HepG2 (cell line): ENCODE results near the gene ETNK1. TPM values are rescaled to one million over a fixed set of nuclear protein-coding genes. Genes with fewer than 3 reads are reported as not detected.
A peak's percentile ranks its signal among the peaks of the same experiment; 100 is the strongest.

ENCODE experiments used
- ATAC-seq: fragments of 200-7000 bp; cut with Tn5 transposase; 3 replicates; pipeline ENCODE4 v1.9.1; 2020; ENCODE audit warnings: mild to moderate bottlenecking, moderate library complexity
- BruUV-seq: library from RNA; stranded (reverse); fragments of 400-500 nt; replicated peaks from 2 replicates; lab custom pipeline; 2021; lab: Mats Ljungman, UMichigan
- CTCF ChIA-PET: fragments of 300-600 bp; formaldehyde crosslinking; extraction: SDS; loops from one replicate; lab custom pipeline; 2021; ENCODE audit warnings: low total read pairs, inconsistent platforms, low intra/inter-chr PET ratio; lab: Yijun Ruan, JAX
- POLR2A ChIA-PET: fragments of 350-600 bp; sonication (Branson Sonifier 250); formaldehyde crosslinking; loops from one replicate; lab custom pipeline; 2020; ENCODE audit warnings: antibody characterized with exemption, inconsistent platforms; lab: Yijun Ruan, JAX
- DNase-seq: peaks from one replicate; pipeline ENCODE4 v3.0.0-alpha.2; 2015; ENCODE audit warnings: low spot score
- FAIRE-seq: peaks from 3 replicates; lab custom pipeline; 2011; peaks lifted over from hg19 to GRCh38; lab: Jason Lieb, UNC
- H2AFZ ChIP-seq: one replicate; pipeline ENCODE4 v1.6.1; 2011; ENCODE audit warnings: low read length, inconsistent platforms
- H3K27ac ChIP-seq: fragments of 300-600 bp; 3 replicates; pipeline ENCODE4 v1.8.0; 2011; ENCODE audit warnings: mixed run types, mild to moderate bottlenecking, mixed read lengths, low read length, inconsistent platforms; ENCODE audit not compliant: insufficient read depth; ENCODE audit errors: extremely low read length
- H3K27me3 ChIP-seq, 2 experiments: fragments of 200-600 bp in 1 of 2; 2 replicates in 1 of 2; 3 replicates in 1 of 2; pipeline versions ENCODE4 v1.6.0 to v1.8.0; 2011; ENCODE audit warnings: low read length in 2 of 2, mild to moderate bottlenecking in 2 of 2, moderate library complexity in 2 of 2, inconsistent platforms in 1 of 2; ENCODE audit not compliant: insufficient read depth in 2 of 2, control insufficient read depth in 1 of 2
- H3K36me3 ChIP-seq, 2 experiments: fragments of 200-600 bp in 1 of 2; replicated peaks in 1 of 2; 2 replicates in 1 of 2; 3 replicates in 1 of 2; pipeline versions ENCODE4 v1.5.1 to v1.8.0; 2011; ENCODE audit warnings: low read length in 2 of 2, inconsistent platforms in 1 of 2; ENCODE audit not compliant: insufficient read depth in 2 of 2, control insufficient read depth in 1 of 2
- H3K4me1 ChIP-seq: 2 replicates; pipeline ENCODE4 v1.5.1; 2012; ENCODE audit warnings: low read length, inconsistent platforms; ENCODE audit not compliant: insufficient read depth
- H3K4me2 ChIP-seq: 2 replicates; pipeline ENCODE4 v1.6.0; 2011; ENCODE audit warnings: low read depth, low read length, inconsistent platforms
- H3K4me3 ChIP-seq, 3 experiments: fragments of 200-600 bp in 1 of 3; sonication (generic), shearing (Covaris generic) in 1 of 3; replicated peaks in 1 of 3; 2 replicates each; pipeline ENCODE4 v1.5.1; 2011 to 2016; ENCODE audit warnings: low read length in 3 of 3, inconsistent platforms in 2 of 3, low read depth in 2 of 3, mild to moderate bottlenecking in 2 of 3, control low read depth in 1 of 3, mixed read lengths in 1 of 3; ENCODE audit not compliant: insufficient read depth in 1 of 3
- H3K79me2 ChIP-seq: one replicate; pipeline ENCODE4 v1.6.1; 2011; ENCODE audit warnings: low read length, inconsistent platforms; ENCODE audit not compliant: insufficient read depth
- H3K9ac ChIP-seq: 2 replicates; pipeline ENCODE4 v1.6.0; 2011; ENCODE audit warnings: mild to moderate bottlenecking, low read depth, low read length, inconsistent platforms; ENCODE audit not compliant: insufficient read depth
- H3K9me3 ChIP-seq: 2 replicates; pipeline ENCODE4 v1.5.1; 2012; ENCODE audit warnings: mild to moderate bottlenecking, low read length
- H4K20me1 ChIP-seq: 2 replicates; pipeline ENCODE4 v1.6.0; 2011; ENCODE audit warnings: inconsistent platforms, mild to moderate bottlenecking, low read length, moderate library complexity; ENCODE audit not compliant: insufficient read depth
- CEBPB ChIP-seq: IDR thresholded peaks from 2 replicates; pipeline ENCODE4 v1.6.1; 2011; ENCODE audit warnings: low read depth, low read length, improper control_type of control experiment, borderline replicate concordance
- ZBTB42 ChIP-seq: sonication (generic); formaldehyde crosslinking; IDR thresholded peaks from 2 replicates; pipeline ENCODE4 v1.5.0; 2020; ENCODE audit warnings: mild to moderate bottlenecking, missing genetic modification reagents
- ZNF713 ChIP-seq: sonication (generic); formaldehyde crosslinking; IDR thresholded peaks from 2 replicates; pipeline ENCODE4 v1.4.0; 2020; ENCODE audit warnings: mild to moderate bottlenecking, missing genetic modification reagents
- WGBS: methylation state at CpG from one replicate; pipeline ENCODE4 v1.1.6; 2017; ENCODE audit warnings: low lambda C conversion rate; 5-methylcytosine and 5-hydroxymethylcytosine counted together
- in situ Hi-C: cut with HindIII; loops from 2 replicates; pipeline ENCODE4 v1.10.0; 2017; ENCODE audit warnings: low pct_unique_long_range_greater_than_20kb; ENCODE audit not compliant: extremely low pct_ligation_motif_present
- intact Hi-C: fragments of 100-400 bp; cut with micrococcal nuclease; formaldehyde crosslinking; loops from one replicate; pipeline ENCODE4 v1.10.0; 2022; ENCODE audit not compliant: unreplicated experiment
- polyA plus RNA-seq, 8 experiments: library from polyadenylated mRNA; depleted of rRNA in 3 of 8; stranded (reverse) in 7 of 8; unstranded in 1 of 8; fragments of >200 nt; fragmentation: Illumina TruSeq in 4 of 8; extraction: Trizol in 4 of 8; gene quantifications; 2 replicates each; pipeline versions ENCODE4 v1.2.1 to v1.2.3, GENCODE V29; 2011 to 2016; ENCODE audit warnings: low read depth in 4 of 8, missing spikeins in 1 of 8, mixed read lengths in 1 of 8; ENCODE audit not compliant: insufficient read depth in 1 of 8
- total RNA-seq, 5 experiments: library from RNA; depleted of rRNA; stranded (reverse); fragments of >200 nt; fragmentation: Illumina TruSeq; extraction: Trizol; gene quantifications; 2 replicates each; pipeline ENCODE4 v1.2.3, GENCODE V29; 2016; ENCODE audit warnings: low read depth in 1 of 5
- TF ChIP-seq, protein P1 (sequence below): sonication (generic); formaldehyde crosslinking; IDR thresholded peaks from 2 replicates; pipeline ENCODE4 v1.5.1; 2020; ENCODE audit warnings: missing genetic modification reagents, mild to moderate bottlenecking, borderline replicate concordance
- TF ChIP-seq, protein P2 (sequence below): sonication (generic); IDR thresholded peaks from 2 replicates; pipeline ENCODE4 v1.6.1; 2016; ENCODE audit warnings: low read depth, borderline replicate concordance

The ETNK1 gene
- total and polyA plus RNA-seq, 2 of the 13 experiments (the other 11 are each of a cell fraction or from before 2014, with no cell fraction given) = 14.4 to 55.7 TPM

DNA sequence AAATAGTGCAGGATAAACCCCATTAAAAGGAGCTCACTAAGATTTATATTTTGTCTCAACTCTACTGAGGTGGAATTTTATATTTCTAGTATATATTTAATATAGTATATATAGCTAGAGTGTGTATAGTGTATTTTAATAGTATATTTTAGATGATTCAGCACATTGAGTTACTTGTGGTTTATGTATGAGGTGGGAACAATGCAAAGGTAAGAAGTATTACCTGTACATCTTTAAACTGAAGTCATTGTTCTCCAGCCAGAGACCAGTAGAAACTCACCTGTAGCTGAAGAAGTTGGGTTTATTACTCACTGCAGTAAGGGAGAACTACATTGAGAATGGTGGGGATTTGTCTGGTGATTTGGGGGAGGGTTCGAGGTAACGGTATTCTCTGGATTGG is 15.9 kb downstream of the ETNK1 start (continued):
- TF ChIP-seq, protein P1, sequence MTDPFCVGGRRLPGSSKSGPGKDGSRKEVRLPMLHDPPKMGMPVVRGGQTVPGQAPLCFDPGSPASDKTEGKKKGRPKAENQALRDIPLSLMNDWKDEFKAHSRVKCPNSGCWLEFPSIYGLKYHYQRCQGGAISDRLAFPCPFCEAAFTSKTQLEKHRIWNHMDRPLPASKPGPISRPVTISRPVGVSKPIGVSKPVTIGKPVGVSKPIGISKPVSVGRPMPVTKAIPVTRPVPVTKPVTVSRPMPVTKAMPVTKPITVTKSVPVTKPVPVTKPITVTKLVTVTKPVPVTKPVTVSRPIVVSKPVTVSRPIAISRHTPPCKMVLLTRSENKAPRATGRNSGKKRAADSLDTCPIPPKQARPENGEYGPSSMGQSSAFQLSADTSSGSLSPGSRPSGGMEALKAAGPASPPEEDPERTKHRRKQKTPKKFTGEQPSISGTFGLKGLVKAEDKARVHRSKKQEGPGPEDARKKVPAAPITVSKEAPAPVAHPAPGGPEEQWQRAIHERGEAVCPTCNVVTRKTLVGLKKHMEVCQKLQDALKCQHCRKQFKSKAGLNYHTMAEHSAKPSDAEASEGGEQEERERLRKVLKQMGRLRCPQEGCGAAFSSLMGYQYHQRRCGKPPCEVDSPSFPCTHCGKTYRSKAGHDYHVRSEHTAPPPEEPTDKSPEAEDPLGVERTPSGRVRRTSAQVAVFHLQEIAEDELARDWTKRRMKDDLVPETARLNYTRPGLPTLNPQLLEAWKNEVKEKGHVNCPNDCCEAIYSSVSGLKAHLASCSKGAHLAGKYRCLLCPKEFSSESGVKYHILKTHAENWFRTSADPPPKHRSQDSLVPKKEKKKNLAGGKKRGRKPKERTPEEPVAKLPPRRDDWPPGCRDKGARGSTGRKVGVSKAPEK (CRISPR knock-in tag) = no peak
- TF ChIP-seq ZBTB42 (CRISPR knock-in tag) = no peak
- TF ChIP-seq, protein P2, sequence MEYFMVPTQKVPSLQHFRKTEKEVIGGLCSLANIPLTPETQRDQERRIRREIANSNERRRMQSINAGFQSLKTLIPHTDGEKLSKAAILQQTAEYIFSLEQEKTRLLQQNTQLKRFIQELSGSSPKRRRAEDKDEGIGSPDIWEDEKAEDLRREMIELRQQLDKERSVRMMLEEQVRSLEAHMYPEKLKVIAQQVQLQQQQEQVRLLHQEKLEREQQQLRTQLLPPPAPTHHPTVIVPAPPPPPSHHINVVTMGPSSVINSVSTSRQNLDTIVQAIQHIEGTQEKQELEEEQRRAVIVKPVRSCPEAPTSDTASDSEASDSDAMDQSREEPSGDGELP = no peak

DNA sequence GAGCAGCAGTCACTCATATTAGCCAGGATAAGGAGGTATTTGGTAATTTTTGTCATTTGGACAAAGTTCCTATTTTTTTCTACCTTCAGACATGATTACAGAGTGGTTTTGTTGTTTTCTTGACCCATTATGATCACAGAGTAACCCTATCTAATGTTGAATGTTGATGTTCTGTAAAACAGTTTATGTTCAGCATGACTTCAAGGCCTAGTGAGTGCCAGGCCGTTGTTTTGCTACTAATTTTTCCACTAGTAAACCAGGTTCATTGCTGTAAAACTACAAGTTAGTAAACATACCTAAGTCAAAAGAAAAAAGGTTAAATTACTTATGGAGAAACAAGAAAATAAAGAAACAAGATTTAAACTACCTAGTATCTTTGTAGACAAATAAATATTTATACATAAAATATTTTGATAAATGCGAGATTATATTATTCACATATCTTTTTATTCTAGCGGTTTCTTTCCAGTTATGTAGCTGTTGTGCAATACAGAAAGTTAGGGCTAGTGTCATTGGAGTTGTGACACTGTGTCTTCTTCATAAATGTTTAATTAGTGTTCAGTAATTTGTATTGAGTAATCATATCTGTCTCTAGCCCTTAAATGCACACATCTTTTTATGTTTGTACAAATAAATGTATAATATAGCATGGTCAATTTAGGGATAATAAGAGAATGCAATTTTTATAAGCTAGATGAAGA is 16.5 kb downstream of the ETNK1 start:
- intact Hi-C loops = no loop called here

More for the DNA sequence above, 16.5 kb downstream of the ETNK1 start:
- Histone ChIP-seq H3K4me3 (no peak overlapping the region), H3K27me3 (no peaks in the 10 kb centered on the region), H3K4me2 (no peak overlapping the region), H4K20me1 (peaks cover 3% of the 10 kb centered on the region; the same call in 1 of the 2 replicates), H2AFZ (no peak overlapping the region), H3K9me3 (no peaks in the 10 kb centered on the region), H3K4me1 (no peaks in the 10 kb centered on the region), H3K27ac (no peak overlapping the region), H3K9ac (no peak overlapping the region), H3K79me2 (peaks cover 38% of the 10 kb centered on the region), H3K36me3 (peaks cover 3% of the 10 kb centered on the region in 2 experiments; a peak in 3 of 5 replicates)
- no TSS peak for BruUV-seq
- in situ Hi-C loops = no loop called here
- ChIA-PET POLR2A (interaction anchor here (2.3 kb wide), 1 partner anchor 17 kb away, joined by 8 read pairs; the partner anchor contains the start of gene ETNK1), CTCF (no interaction called here)
- WGBS = 97% methylated on average over 3 of the region's 3 CpGs
- DNase-seq (no peak), ATAC-seq (no peak), FAIRE-seq (no peak)
- TF ChIP-seq CEBPB (peak; percentile 68), ZNF713 (CRISPR knock-in tag) (no peak)
